Panc1 (cell line): ENCODE data around the gene TARBP2.

Experiments
- TCF7L2 ChIP-seq: IDR thresholded peaks from 2 replicates; pipeline ENCODE4 v1.6.1; 2011; ENCODE audit warnings: mild to moderate bottlenecking, low read depth, low read length, inconsistent platforms
- TF ChIP-seq, protein P1 (sequence below): fragments of 450-650 bp; IDR thresholded peaks from 2 replicates; pipeline ENCODE4 v1.5.1; 2017; ENCODE audit warnings: mild to moderate bottlenecking

DNA sequence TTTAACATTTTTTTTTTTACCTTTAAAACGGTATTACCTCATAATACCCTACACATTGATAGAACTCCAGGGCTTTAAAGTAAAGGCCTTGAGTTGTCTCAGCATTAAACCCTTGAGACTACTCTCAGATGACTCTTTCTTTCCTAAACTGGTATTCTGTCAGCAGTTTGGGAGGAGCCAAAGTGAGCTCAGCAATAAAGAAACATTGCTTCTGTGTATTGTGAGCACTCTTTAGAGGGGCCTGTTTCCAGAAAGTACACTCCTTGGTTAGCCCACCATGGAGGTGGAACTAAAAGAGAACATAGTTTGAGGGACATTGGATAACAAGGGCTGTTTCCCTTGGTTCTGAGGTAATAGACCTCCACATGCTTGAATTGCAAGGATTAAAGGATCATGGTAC lies 22.2 kb upstream of the TARBP2 start:
- TF ChIP-seq, protein P1, sequence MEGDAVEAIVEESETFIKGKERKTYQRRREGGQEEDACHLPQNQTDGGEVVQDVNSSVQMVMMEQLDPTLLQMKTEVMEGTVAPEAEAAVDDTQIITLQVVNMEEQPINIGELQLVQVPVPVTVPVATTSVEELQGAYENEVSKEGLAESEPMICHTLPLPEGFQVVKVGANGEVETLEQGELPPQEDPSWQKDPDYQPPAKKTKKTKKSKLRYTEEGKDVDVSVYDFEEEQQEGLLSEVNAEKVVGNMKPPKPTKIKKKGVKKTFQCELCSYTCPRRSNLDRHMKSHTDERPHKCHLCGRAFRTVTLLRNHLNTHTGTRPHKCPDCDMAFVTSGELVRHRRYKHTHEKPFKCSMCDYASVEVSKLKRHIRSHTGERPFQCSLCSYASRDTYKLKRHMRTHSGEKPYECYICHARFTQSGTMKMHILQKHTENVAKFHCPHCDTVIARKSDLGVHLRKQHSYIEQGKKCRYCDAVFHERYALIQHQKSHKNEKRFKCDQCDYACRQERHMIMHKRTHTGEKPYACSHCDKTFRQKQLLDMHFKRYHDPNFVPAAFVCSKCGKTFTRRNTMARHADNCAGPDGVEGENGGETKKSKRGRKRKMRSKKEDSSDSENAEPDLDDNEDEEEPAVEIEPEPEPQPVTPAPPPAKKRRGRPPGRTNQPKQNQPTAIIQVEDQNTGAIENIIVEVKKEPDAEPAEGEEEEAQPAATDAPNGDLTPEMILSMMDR, result no peak
- no peak for TF ChIP-seq TCF7L2
